Ascending aorta (tissue), 2 donors: ENCODE data around the gene PDGFC. TPM values are rescaled to one million over a fixed set of nuclear protein-coding genes. Genes with fewer than 3 reads are reported as not detected.

Experiments used
- DNase-seq, 2 donors: peaks; one replicate each; pipeline ENCODE4 v3.0.0-alpha.2; 2019; ENCODE audit warnings: low spot score in 2 of 2
- H3K27ac ChIP-seq, 2 donors: fragments of 200-600 bp; sonication (generic); one replicate each; pipeline ENCODE4 v1.5.1; 2016 to 2017; ENCODE audit warnings: mild to moderate bottlenecking in 1 of 2
- H3K27me3 ChIP-seq: fragments of 200-600 bp; sonication (generic); one replicate; pipeline ENCODE4 v1.5.1; 2017
- H3K36me3 ChIP-seq, 2 donors: fragments of 200-600 bp; sonication (generic); one replicate each; pipeline ENCODE4 v1.5.1; 2016
- H3K4me1 ChIP-seq, 2 donors: fragments of 200-600 bp; sonication (generic); one replicate each; pipeline ENCODE4 v1.5.1; 2016 to 2017; ENCODE audit warnings: mild to moderate bottlenecking in 1 of 2
- H3K4me3 ChIP-seq, 2 donors: fragments of 200-600 bp; sonication (generic); one replicate each; pipeline ENCODE4 v1.5.1; 2016 to 2017; ENCODE audit warnings: mild to moderate bottlenecking in 1 of 2
- H3K9me3 ChIP-seq, 2 donors: fragments of 200-600 bp; sonication (generic); one replicate each; pipeline ENCODE4 v1.5.1; 2016
- intact Hi-C: fragments of 100-400 bp; cut with DNase I; formaldehyde crosslinking; loops from one replicate; pipeline ENCODE4 v1.15.1; 2023
- total RNA-seq: library from RNA; depleted of rRNA; stranded (reverse); fragments of >200 nt; gene quantifications from one replicate; pipeline ENCODE4 v1.1.0, GENCODE V29; 2016
- TF ChIP-seq, protein P1 (sequence below), 3 experiments: fragments of 200-600 bp in 2 of 3; fragments of 450-650 bp in 1 of 3; sonication (generic) in 2 of 3; IDR thresholded peaks; one replicate each; pipeline ENCODE4 v1.5.1; 2016 to 2019; ENCODE audit warnings: antibody characterized with exemption in 3 of 3, mild to moderate bottlenecking in 1 of 3, moderate library complexity in 1 of 3

The PDGFC gene
- total RNA-seq, 1 donor from 2014 or later: 21.0 TPM

GRCh38 chr4:156909010-156909409 lies 62.6 kb downstream of the PDGFC start:
- H3K9me3 ChIP-seq: no peaks in the 10 kb centered on the region
- no peak for DNase-seq
- no peaks in the 10 kb centered on the region for H3K36me3 ChIP-seq
- no peak overlapping the region for H3K4me3 ChIP-seq
- intact Hi-C loops: no loop called here
- H3K27ac ChIP-seq: no peak overlapping the region
- TF ChIP-seq, protein P1, sequence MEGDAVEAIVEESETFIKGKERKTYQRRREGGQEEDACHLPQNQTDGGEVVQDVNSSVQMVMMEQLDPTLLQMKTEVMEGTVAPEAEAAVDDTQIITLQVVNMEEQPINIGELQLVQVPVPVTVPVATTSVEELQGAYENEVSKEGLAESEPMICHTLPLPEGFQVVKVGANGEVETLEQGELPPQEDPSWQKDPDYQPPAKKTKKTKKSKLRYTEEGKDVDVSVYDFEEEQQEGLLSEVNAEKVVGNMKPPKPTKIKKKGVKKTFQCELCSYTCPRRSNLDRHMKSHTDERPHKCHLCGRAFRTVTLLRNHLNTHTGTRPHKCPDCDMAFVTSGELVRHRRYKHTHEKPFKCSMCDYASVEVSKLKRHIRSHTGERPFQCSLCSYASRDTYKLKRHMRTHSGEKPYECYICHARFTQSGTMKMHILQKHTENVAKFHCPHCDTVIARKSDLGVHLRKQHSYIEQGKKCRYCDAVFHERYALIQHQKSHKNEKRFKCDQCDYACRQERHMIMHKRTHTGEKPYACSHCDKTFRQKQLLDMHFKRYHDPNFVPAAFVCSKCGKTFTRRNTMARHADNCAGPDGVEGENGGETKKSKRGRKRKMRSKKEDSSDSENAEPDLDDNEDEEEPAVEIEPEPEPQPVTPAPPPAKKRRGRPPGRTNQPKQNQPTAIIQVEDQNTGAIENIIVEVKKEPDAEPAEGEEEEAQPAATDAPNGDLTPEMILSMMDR (IDR thresholded peaks at IDR 0.05): no peak
- H3K4me1 ChIP-seq: peaks cover under 1 to 5% of the 10 kb centered on the region in 2 donors
- H3K27me3 ChIP-seq: no peaks in the 10 kb centered on the region

DNA sequence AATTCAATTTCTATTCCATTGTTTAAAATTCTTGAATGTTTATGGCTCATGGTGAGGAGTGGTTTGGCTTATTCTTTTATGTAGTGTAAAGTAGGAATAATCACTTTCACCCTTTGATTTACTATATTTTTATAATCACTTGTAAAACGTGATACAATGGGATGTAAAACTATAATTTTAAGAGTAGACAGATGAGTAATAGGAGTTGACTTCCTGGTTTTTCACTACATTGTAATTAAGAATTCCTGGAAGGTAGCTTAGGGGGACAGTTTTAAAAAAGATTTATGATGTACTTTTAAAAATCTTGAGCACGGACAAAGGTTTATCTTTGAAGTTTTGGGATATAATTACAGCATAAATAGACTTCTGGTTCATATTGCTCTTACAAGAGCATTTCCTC lies 65.3 kb downstream of the PDGFC start:
- intact Hi-C loops: no loop called here
- Histone ChIP-seq H3K27ac (no peak overlapping the region), H3K36me3 (no peaks in the 10 kb centered on the region), H3K9me3 (no peaks in the 10 kb centered on the region), H3K27me3 (no peaks in the 10 kb centered on the region), H3K4me3 (no peak overlapping the region), H3K4me1 (peaks cover 0 to 5% of the 10 kb centered on the region in 2 donors)
- DNase-seq: no peak
- TF ChIP-seq, protein P1 (IDR thresholded peaks at IDR 0.05): no peak

- intact Hi-C loops: no loop called here
- Histone ChIP-seq H3K9me3 (no peaks in the 10 kb centered on the region), H3K27ac (no peak overlapping the region), H3K27me3 (no peaks in the 10 kb centered on the region), H3K36me3 (no peaks in the 10 kb centered on the region), H3K4me1 (peaks cover 0 to 5% of the 10 kb centered on the region in 2 donors), H3K4me3 (no peak overlapping the region)
- no peak for DNase-seq
- TF ChIP-seq, protein P1 (IDR thresholded peaks at IDR 0.05): no peak
Measured at GRCh38 chr4:156901871-156902270, 69.7 kb downstream of the PDGFC start.

DNA sequence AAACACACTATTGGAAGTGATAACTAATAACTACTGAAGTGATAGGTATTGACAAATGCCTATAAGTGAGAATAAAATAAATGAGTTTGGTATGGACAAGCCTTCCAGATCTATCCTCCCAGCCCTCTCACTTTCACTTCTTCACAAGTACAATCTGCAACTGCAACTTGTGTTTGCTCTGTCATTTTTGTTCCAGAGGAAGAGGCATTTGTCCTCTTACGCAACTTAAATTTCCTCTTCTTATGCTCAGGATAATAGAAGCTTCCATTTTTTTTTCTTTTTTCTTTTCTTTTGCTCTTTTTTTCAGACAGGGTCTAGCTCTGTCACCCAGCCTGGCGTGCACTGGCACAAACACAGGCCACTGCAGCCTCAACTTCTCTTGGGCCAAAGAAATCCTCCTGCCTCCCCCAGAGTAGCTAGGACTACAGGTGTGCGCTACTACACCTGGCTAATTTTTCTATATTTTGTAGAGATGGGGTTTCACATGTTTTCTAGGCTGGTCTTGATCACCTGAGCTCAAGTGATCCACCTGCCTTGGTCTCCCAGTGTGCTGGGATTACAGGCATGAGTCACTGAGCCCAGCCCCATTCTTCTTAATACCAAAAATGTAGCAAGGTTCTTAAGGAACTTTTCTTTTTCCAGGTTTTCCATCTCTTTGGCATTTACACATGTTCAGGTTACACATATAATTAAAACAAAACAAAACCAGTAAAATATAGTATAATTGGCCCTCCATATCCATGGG lies 73.1 kb downstream of the PDGFC start:
- Histone ChIP-seq H3K36me3 (no peaks in the 10 kb centered on the region), H3K4me1 (peaks cover 0 to 4% of the 10 kb centered on the region in 2 donors), H3K4me3 (no peak overlapping the region), H3K9me3 (no peaks in the 10 kb centered on the region), H3K27me3 (no peaks in the 10 kb centered on the region), H3K27ac (no peak overlapping the region)
- TF ChIP-seq, protein P1 (IDR thresholded peaks at IDR 0.05): no peak
- intact Hi-C loops: no loop called here
- DNase-seq: no peak

GRCh38 chr4:156896527-156896926 lies 75.1 kb downstream of the PDGFC start:
- DNase-seq: no peak
- TF ChIP-seq, protein P1 (IDR thresholded peaks at IDR 0.05): no peak
- H3K4me1 ChIP-seq: peaks cover 0 to 4% of the 10 kb centered on the region in 2 donors
- no peak overlapping the region for H3K4me3 ChIP-seq
- H3K36me3 ChIP-seq: no peaks in the 10 kb centered on the region
- no peaks in the 10 kb centered on the region for H3K27me3 ChIP-seq
- intact Hi-C loops: no loop called here
- no peaks in the 10 kb centered on the region for H3K9me3 ChIP-seq
- no peak overlapping the region for H3K27ac ChIP-seq
